ENCODE measurements around the gene NPAS3.

GRCh38 chr14:33505266-33505962 is 566.7 kb downstream of the NPAS3 start:
- TF ChIP-seq CTCF (IDR thresholded peaks at IDR 0.05) (no peak), POLR2A (IDR thresholded peaks at IDR 0.05) (no peak)
